GM18505 (cell line): ENCODE data around the gene RNF39.

Source experiments
- ATAC-seq: cut with Tn5 transposase; IDR thresholded peaks from one replicate; pipeline ENCODE4 v1.9.1; 2021; ENCODE audit not compliant: unreplicated experiment
- POLR2A ChIP-seq: IDR thresholded peaks from 4 replicates; pipeline ENCODE4 v1.6.1; 2011; ENCODE audit warnings: borderline replicate concordance; ENCODE audit not compliant: insufficient read depth, insufficient read length; ENCODE audit errors: extremely low read depth

The RNF39 gene

DNA sequence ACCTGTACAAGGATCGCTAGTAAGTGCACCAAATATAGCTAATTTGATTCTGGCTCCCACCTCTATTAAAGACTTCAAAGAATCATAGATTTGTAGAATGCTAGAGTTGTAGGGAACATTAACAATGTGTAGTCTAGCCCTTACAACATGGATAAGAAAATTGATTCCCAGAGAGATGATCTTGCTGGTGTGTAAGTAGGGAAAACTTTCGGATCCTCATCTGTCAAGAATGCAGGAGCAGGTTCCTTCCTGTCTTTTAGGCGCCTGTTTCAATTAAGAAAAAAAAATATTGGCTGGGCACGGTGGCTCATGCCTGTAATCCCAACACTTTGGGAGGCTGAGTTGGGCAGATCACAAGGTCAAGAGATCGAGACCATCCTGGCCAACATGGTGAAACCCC, 12.3 kb upstream of the RNF39 start:
- TF ChIP-seq POLR2A = no peak
- ATAC-seq = no peak

DNA sequence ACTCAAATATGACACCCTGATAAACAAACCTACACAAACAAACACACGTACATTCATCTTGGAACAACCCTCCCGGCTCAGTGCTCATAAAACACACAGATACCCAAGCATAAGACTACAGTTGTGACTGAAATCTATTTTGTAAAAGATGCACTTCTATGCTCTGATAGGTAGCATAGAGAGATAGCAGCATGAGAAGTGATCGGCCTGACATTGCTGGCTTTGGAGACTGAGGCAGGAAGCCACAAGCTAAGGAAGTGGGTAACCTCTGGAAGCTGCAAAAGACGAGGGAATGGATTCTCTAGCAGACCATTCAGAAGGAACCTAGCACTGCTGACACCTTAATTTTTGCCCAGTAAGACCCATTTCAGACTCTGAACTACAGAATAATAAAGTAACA, 1.6 kb upstream of the RNF39 start:
- no peak for TF ChIP-seq POLR2A
- no peak for ATAC-seq

DNA sequence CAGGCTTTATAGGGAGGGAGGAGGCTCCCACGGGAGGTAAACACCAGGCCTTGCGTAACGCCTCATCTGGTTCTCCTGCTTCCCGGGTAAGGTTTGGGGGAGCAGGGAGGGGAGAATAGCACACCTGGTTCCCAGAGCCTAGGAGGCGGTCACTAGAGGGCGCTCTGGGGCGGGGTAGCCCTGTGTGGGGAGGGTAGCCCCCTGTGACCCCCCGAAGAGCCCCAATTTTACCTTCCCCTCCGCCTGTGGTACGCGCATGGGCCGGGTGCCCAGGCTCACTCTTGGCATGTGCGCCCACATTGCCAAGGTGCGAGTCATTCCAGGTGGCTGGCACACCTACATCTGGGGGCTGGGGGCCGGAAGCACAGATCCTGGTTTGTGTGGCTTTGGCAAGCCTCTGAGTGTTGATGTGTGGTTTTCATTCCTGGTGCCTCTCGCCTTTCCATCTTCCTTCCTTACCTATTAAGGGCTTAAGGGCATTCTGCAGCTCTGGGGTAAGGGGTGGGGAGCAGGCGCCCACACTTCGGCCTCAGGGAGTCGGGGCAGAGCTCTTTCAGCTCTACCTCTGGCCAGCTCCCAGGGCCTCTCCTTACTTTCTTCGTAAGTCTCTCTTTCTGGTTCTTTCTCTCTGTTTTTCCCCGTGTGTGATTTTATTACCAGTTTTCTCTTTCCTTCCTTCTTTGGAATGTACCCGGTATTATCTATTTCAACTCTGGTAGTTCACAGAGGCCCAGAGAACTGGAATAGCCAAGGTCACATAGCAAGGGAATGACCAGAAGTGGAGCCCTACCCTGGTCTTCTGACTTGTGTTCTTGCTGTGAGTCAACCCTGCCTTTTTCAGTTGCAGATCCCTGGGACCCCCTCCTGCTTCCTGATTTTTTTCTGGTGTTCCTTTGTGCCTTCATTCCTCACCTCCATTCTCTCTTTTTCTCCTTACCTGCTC, 492 bp upstream of the RNF39 start:
- no peak for ATAC-seq
- TF ChIP-seq POLR2A = no peak

DNA sequence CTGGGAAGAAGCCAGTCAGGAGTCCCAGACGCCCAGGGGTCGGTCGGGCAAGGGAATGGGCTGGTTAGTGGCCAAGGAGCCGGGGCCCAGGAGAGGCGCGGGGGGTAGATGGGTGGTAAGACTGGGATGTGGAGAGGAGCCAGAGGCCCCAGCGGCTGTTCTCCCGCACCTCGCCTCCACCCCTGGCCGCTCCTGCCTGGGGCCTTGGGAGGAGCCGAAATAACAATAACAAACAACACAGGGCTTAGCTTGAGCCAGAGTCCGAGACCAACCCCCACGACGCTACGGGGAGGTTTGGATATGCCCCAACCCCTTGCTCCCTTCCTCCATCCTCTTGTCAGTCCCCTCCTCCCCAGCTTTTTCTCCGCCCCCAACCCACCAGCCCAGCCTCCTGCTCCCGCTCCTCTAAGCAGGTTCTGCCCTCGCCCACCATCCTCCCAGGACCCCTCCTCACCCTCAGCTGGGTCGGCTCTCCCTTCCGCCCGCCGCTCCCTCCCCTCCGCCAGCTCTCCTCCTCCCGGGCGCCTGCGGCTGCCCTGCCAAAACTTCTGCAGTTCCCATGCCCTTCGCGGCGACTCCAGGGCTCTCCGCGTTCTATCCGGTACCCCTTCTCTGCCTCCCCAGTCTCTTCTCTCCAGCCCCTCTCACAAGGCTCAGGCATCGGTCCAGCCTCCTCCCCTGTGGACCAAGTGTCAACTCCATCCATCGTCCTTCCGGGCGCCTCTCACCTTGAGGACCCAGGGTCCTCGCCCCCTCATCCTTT, 1.1 kb downstream of the RNF39 start:
- TF ChIP-seq POLR2A = no peak
- ATAC-seq = no peak

DNA sequence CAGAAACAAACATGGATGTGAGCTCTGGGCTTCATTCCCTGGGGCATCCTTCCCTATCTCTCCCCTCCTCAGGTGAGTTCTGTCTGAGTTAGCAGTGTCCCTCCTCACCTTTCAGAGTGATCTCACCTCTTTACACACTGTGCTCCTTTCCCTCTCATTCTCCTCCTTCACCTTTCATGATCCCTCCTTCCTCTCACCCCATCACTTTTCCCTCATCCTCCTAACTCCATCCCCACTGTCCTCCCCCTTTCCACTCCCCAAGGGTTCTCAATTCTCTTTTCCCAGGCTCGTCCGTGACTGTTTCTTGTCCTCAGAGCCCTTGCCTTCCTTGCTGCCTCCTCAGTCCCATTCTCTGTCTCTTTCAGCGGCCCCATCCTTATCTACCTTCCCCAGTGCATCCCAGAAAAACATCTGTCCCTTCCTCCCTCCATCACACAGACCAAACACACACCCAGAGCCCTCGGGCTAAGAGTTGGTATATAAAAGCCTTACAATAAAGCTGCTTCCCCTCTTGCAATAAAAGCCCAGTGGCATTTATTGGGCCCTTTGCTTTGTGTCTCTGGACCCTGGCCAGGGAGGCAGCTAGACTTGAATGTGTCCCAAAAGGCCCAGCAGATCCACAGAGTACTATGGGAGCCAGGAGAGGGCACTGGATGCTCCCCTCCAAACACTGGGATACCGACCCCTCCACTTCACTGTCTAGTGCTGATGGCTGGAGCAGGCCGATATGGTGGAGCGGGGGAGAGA, 1.9 kb downstream of the RNF39 start:
- no peak for TF ChIP-seq POLR2A
- no peak for ATAC-seq

DNA sequence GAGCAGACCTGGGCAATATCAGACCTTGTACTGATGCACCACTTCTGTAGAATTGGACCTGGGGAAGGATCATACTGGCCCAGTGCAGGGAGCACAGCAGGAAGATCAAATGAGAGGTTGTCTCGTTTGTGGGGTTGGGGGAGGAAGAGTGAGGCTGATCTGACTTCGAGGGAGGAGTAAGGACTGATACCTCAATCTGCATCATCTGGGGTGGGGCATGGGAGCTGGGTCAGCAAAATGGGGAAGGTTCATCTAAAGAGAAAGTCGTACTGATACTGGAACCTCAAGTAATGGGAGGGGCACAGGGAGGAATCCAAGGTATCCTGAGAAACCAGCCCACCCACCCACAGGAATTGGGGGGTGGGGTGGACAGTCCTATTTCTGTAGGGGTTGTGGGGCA, 3.7 kb downstream of the RNF39 start:
- no peak for TF ChIP-seq POLR2A
- no peak for ATAC-seq

DNA sequence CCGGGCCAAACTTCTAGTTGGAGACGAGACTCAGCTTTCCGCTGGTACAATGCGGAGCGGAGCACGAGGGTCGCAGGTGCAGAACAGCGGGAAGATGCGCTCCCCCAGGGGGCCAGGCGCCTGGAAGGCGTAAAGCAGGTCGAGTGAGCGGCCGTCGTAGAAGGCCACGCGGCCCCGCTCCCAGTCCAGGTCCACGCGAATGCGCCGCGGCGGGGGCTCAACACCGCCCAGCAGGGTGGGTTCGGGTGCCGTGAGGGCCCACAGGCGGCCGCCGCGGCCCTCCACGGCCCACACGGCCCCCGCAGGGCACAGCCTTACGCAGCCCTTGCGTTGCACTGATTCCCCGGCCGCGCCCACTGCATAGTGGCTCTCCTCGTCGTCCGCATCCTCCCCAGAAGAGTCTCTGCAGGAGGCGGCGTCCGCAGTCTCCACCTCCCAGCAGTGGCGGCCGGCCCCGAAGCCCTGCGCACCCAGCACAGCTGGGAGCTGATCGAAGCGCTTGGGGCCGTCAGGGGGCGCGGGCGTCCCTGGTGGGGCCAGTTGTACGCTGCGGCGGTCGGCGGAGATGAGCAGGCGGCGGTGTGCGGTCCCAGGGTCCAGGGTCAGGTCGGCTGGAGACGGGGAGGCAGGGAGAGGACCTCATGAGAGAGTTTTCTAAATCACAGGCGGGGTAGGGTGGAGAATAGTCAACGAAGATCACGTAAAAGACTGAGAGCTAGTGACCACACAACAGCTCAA, 4.3 kb downstream of the RNF39 start:
- TF ChIP-seq POLR2A = no peak
- no peak for ATAC-seq

DNA sequence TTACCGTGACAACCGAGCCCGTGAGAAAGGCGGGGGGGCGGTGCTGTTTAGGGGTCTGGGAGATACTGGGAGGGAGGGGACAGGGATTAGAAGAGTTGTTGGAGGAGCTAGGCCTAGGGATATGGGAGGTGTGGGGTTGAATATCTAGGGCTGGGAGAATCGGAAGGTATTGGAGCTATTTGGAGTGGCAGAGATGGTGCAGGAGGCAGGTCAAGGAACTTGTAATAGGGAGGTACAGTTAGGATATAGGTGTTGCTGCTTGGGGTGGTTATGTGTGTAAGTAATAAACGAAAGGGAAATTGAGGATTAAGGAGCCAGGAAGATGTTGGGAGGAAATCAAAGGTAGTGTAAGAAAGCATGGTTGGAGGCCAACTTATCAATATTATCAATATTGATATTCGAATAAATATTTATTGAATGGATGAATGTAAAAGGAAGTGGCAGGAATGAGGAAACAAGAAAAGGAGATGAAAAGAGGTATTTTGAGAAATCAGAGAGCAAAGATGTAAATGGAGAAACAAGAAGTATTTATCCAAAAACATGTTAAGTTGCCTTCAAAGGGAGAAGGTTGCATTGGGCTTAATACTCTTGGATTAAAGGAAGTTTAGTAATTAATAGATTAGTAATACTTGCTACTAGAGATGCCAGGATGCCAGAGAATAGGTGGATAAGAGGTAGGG, 8.0 kb downstream of the RNF39 start:
- no peak for ATAC-seq
- TF ChIP-seq POLR2A = no peak

DNA sequence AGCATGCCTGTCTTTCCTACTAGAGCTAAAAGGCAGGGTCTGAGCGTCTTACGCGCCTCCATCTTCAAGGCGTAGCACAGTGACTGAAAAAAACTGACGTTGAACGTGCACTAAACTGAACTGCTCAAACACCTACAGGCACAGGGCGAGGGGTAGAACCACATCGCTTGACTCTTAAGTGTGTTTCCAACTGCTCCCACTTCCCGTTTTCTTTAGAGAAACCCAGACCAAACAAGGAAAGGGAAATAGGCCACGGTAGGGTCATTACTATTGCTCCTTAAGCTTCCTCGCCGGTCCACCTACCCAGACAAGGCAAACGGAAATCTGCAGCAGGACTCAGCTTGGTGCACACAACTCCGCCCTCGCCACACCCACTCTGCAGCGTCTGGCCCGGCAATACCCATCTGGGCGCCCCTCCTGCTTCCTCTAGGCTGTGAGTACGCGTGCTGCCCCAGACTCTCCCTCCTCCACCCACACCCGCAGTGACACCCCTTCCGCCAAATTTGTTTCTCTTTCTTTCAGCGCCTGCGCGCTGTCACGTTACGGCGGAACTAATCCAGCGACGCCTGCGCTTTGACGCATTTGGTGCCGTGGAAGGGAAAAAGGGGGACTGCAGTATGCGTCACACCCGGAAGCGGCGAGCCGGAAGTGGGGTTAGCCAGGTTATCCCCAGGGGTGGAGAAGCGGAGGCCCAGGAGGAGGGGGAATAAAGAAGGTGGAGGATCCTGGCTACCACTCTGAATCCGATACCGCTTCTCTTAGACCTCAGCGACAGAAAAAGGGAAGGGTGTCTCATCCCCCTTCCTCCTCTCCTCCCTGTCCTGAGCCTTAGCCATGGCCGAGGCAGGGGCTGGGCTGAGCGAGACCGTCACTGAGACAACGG, 8.8 kb downstream of the RNF39 start, which contains the start of gene PPP1R11:
PPP1R11 (plus strand) TSS at position 622 of the 883 bp plus-strand sequence; CDS start at position 835, 213 bp downstream.
- peak; percentile 91 for TF ChIP-seq POLR2A
- ATAC-seq = peak; percentile 96

DNA sequence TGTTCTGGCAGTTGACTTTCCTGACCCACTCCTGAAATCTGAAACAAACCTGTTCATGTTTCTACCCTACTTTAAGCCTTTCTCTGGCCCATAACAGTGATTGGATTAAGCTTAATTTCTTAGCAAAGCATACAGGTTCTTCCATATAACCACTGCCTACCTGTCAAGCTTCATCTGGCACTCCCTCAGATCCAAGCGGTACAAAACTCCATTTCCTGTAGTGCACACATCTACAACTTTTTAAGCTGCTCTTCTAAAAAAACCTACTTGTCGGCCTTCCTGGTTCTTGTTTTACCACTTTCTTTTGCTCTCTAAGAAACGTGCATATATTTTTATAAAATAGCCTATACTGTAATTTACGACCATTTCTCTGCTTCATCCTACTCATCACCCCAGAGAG, 9.5 kb downstream of the RNF39 start:
- TF ChIP-seq POLR2A = no peak
- no peak for ATAC-seq

DNA sequence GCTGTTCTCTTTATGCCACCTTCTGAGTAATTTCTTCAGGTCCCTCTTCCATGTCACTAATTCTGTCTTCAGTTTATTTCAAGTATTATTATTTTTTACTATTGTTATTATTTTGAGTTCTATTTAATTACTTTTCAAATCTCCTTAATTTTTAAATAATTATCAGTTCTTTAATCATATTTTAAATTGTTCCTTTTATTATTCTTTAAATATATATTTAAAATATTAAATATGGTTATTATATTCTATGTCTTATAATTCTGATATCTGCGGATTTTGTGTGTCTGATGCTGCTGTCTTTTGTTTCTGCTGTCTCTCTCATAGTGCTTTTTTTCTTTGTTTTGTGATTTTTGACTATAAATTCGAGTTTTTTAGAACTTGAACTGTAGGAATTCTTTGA, 12.3 kb downstream of the RNF39 start:
- ATAC-seq = no peak
- TF ChIP-seq POLR2A = no peak
